ENCODE results near the gene ILK.
A peak's percentile ranks its signal among the peaks of the same experiment; 100 is the strongest.

The ILK gene

DNA sequence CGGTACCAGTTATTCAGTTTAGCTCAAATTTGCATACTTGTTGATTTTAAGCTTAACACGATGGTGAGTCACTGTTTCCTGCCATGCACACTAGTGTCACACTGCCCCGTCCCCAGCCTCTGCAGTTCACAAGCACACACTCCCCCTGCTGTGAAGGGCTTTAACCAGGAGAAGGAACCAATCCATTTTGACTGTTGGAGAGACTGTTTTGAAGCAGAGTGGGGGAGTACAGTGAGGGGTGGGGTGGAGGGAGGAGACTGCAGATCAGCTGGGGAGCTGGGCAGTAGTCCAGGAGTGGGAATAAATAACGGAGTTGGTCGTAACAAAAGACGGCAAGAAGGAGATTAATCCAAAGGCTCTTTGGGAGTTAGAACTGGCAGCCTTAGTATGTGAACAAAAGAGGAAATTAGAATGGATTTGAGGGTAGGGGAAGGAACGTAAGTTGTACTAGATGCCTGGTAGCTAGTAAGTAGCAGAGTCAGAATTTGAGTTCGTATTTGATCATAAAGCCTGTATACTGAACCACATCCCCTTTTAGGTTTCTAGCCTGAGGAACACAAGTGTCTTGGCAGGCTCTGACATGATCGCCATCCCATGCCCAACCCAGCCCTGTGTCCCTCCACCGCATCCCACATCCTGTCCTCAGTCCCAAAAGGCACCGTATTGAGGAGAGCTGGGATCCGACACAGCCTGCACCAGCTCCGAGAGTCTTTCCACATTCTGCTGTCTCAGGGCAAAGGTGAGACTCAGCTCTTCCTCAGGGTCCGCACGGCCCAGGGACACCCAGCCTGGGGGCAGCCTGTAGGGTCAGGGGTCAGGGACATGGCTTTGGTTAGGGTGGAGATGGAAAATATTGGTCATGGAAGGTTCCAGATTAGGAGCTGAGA lies 14.8 kb downstream of the ILK start:
- peak overlapping the region; percentile 79 for H3K9ac ChIP-seq (ENCODE audit: insufficient read length)
- H3K36me3 ChIP-seq (ENCODE audit: insufficient read depth, low read length) = no peaks in the 10 kb centered on the region; the same call in 1 of the 2 replicates
- H3K27ac ChIP-seq = 0 out of 2 replicates have a peak overlapping the region, but pooled peaks have one; percentile 19
- no peaks in the 10 kb centered on the region for H3K9me3 ChIP-seq (ENCODE audit: low read depth, low read length)
- peak overlapping the region; percentile 87 for H3K4me3 ChIP-seq
- no peak for DNase-seq (ENCODE audit: low read depth, low spot score)
- TF ChIP-seq EZH2 (IDR thresholded peaks at IDR 0.05) = no peak
- TF ChIP-seq FOXP2 (optimal IDR thresholded peaks at IDR 0.05; ENCODE audit: control extremely low read depth, extremely low read length, insufficient read depth) = no peak
- no peak for TF ChIP-seq POLR2AphosphoS5 (IDR thresholded peaks at IDR 0.05; ENCODE audit: borderline replicate concordance, low read depth, low read length)

- peak; percentile 81 for DNase-seq (ENCODE audit: low read depth, low spot score)
- Histone ChIP-seq H3K9me3 (ENCODE audit: low read depth, low read length) (no peaks in the 10 kb centered on the region), H3K36me3 (ENCODE audit: insufficient read depth, low read length) (peaks cover 5% of the 10 kb centered on the region; the same call in 1 of the 2 replicates), H3K4me3 (peak within 1 kb of the TSS; percentile 87), H3K9ac (ENCODE audit: insufficient read length) (peak within 1 kb of the TSS; percentile 79), H3K27ac (peak within 1 kb of the TSS; percentile 70)
- TF ChIP-seq EZH2 (IDR thresholded peaks at IDR 0.05) = no peak
- peak; percentile 74 for TF ChIP-seq POLR2AphosphoS5 (IDR thresholded peaks at IDR 0.05; ENCODE audit: borderline replicate concordance, low read depth, low read length)
- peak; percentile 49 for TF ChIP-seq FOXP2 (optimal IDR thresholded peaks at IDR 0.05; ENCODE audit: control extremely low read depth, extremely low read length, insufficient read depth)
These were observed 15.6 kb downstream of the ILK start, which contains the start of gene TPP1 for GRCh38 chr11:6619004-6619745. TPP1 (minus strand) TSS chr11:6619422; CDS start chr11:6619400, 22 bp downstream.

DNA sequence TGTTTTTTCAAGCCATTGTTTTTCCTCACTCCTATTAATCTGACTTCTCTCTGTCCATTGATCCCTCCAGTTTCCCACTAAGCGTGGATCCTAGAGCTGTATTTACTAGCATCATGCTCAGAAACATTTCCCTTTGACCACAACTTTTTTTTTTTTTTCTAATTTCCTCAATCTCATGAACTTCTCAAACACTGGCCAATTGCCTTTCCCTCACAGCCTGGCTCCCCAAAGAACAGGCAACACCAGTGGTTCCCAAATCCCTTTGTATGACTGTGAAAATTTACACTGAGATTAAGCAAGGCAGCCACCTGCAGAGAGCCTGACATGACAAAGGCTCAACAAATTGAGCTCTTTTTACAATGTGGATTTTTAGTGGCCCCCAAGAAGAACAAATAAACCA lies 17.1 kb downstream of the ILK start:
- H3K9ac ChIP-seq (ENCODE audit: insufficient read length) = no peak overlapping the region
- no peak for DNase-seq (ENCODE audit: low read depth, low spot score)
- H3K4me3 ChIP-seq = no peak overlapping the region
- no peak for TF ChIP-seq EZH2 (IDR thresholded peaks at IDR 0.05)
- no peak for TF ChIP-seq FOXP2 (optimal IDR thresholded peaks at IDR 0.05; ENCODE audit: control extremely low read depth, extremely low read length, insufficient read depth)
- TF ChIP-seq POLR2AphosphoS5 (IDR thresholded peaks at IDR 0.05; ENCODE audit: borderline replicate concordance, low read depth, low read length) = no peak
- H3K36me3 ChIP-seq (ENCODE audit: insufficient read depth, low read length) = peaks cover 19% of the 10 kb centered on the region; the same call in 1 of the 2 replicates
- H3K27ac ChIP-seq = peak overlapping the region; percentile 70; the same call in 1 of the 2 replicates
- no peaks in the 10 kb centered on the region for H3K9me3 ChIP-seq (ENCODE audit: low read depth, low read length)

- Histone ChIP-seq H3K27ac (no peak overlapping the region), H3K9ac (ENCODE audit: insufficient read length) (no peak overlapping the region), H3K36me3 (ENCODE audit: insufficient read depth, low read length) (peaks cover 31% of the 10 kb centered on the region; the same call in 1 of the 2 replicates), H3K9me3 (ENCODE audit: low read depth, low read length) (no peaks in the 10 kb centered on the region), H3K4me3 (no peak overlapping the region)
- DNase-seq (ENCODE audit: low read depth, low spot score) = no peak
- no peak for TF ChIP-seq EZH2 (IDR thresholded peaks at IDR 0.05)
- no peak for TF ChIP-seq POLR2AphosphoS5 (IDR thresholded peaks at IDR 0.05; ENCODE audit: borderline replicate concordance, low read depth, low read length)
- no peak for TF ChIP-seq FOXP2 (optimal IDR thresholded peaks at IDR 0.05; ENCODE audit: control extremely low read depth, extremely low read length, insufficient read depth)
These were observed 18.2 kb downstream of the ILK start for GRCh38 chr11:6621711-6622211.

GRCh38 chr11:6622261-6623171 lies 18.9 kb downstream of the ILK start:
- Histone ChIP-seq H3K27ac (no peak overlapping the region), H3K9me3 (ENCODE audit: low read depth, low read length) (no peaks in the 10 kb centered on the region), H3K36me3 (ENCODE audit: insufficient read depth, low read length) (peaks cover 38% of the 10 kb centered on the region), H3K4me3 (no peak overlapping the region), H3K9ac (ENCODE audit: insufficient read length) (no peak overlapping the region)
- DNase-seq (ENCODE audit: low read depth, low spot score) = no peak
- TF ChIP-seq POLR2AphosphoS5 (IDR thresholded peaks at IDR 0.05; ENCODE audit: borderline replicate concordance, low read depth, low read length) = no peak
- TF ChIP-seq FOXP2 (optimal IDR thresholded peaks at IDR 0.05; ENCODE audit: control extremely low read depth, extremely low read length, insufficient read depth) = no peak
- TF ChIP-seq EZH2 (IDR thresholded peaks at IDR 0.05) = no peak

DNA sequence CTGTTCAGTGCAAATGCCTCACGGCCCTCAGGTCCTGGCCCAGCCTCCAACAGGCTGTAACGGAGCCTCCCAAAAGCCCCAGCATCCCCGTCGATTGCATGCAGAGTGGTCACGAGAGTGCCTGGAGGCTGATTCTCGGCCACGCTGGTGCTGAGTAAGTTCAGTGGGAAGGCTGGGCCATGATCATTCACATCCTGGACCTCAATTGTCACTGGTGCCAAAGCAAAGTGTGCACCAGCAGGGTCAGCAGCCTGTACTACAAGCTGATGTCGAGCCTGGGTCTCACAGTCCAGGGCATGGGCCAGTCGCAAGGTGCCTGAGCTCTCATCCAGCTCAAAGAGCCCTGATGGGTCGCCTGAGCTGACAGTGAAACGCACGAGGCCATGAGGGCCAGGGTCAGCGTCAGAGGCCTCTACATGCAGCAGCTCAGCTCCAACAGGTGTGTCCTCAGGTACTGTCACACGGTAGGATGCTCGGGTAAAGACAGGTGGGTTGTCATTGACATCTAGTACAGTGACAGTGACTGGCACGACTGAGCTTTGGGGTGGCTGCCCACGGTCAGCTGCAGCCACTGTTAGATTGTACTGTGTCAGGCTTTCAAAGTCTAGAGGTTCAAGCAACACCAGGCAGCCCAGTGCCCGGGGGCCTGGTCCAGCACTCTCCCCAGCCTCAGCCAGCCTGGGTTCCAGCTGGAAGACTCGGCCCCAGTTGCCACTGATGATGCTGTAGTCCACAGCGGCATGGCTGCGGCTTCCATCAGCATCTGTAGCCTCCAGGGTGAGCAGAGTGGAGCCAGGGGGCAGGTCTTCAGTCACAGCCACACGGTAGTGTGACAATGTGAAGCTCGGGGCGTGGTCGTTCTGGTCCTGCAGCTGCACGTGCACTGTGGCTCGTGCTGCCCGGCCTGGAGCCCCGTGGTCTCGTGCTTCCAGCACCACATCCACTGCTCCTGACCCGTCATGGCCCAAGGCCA lies 20.1 kb downstream of the ILK start:
- no peak overlapping the region for H3K9ac ChIP-seq (ENCODE audit: insufficient read length)
- no peak overlapping the region for H3K27ac ChIP-seq
- DNase-seq (ENCODE audit: low read depth, low spot score) = no peak
- H3K4me3 ChIP-seq = no peak overlapping the region
- H3K9me3 ChIP-seq (ENCODE audit: low read depth, low read length) = no peaks in the 10 kb centered on the region
- peaks cover 50% of the 10 kb centered on the region for H3K36me3 ChIP-seq (ENCODE audit: insufficient read depth, low read length)
- TF ChIP-seq EZH2 (IDR thresholded peaks at IDR 0.05) (no peak), POLR2AphosphoS5 (IDR thresholded peaks at IDR 0.05; ENCODE audit: borderline replicate concordance, low read depth, low read length) (no peak), FOXP2 (optimal IDR thresholded peaks at IDR 0.05; ENCODE audit: control extremely low read depth, extremely low read length, insufficient read depth) (no peak)

All from SK-N-MC (cell line).